ENCODE results near the gene SH2D1B.

The SH2D1B gene

DNA sequence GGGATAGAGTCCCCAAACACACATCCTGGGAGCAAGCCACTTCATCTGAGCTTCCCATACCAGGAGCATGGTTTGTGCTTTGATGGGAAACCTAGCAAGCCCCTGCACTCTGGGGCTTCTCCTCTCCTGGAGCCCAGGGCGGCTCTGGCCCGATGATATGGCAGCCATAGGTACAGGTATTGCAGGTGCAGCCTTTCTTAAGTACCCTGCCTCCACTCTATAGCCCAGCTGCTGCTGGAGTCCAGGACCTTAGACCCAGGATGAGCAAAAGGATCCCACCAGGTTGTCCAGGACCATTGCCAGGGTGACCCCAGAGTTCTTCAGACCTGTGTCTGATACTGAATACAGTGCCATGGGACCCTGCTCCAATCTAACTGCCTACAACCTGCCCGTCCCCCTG is 26.2 kb downstream of the SH2D1B start:
- no peak for FAIRE-seq
- no peak for TF ChIP-seq POLR2A (IDR thresholded peaks at IDR 0.05; ENCODE audit: low read depth, low read length)
- TF ChIP-seq TAF1 (IDR thresholded peaks at IDR 0.05; ENCODE audit: borderline replicate concordance, low read depth, low read length): no peak
- no peak for TF ChIP-seq POLR2AphosphoS5 (IDR thresholded peaks at IDR 0.05; ENCODE audit: low read depth, low read length)
- DNase-seq (ENCODE audit: insufficient read length): no peak

- DNase-seq (ENCODE audit: insufficient read length) (no peak), FAIRE-seq (no peak)
- TF ChIP-seq POLR2AphosphoS5 (IDR thresholded peaks at IDR 0.05; ENCODE audit: low read depth, low read length) (no peak), POLR2A (IDR thresholded peaks at IDR 0.05; ENCODE audit: low read depth, low read length) (no peak), TAF1 (IDR thresholded peaks at IDR 0.05; ENCODE audit: borderline replicate concordance, low read depth, low read length) (no peak)
Measured at GRCh38 chr1:162385280-162385623, 26.7 kb downstream of the SH2D1B start.

GRCh38 chr1:162384601-162385279 is 27.2 kb downstream of the SH2D1B start:
- TF ChIP-seq TAF1 (IDR thresholded peaks at IDR 0.05; ENCODE audit: borderline replicate concordance, low read depth, low read length) (no peak), POLR2AphosphoS5 (IDR thresholded peaks at IDR 0.05; ENCODE audit: low read depth, low read length) (no peak), POLR2A (IDR thresholded peaks at IDR 0.05; ENCODE audit: low read depth, low read length) (no peak)
- DNase-seq (ENCODE audit: insufficient read length) (no peak), FAIRE-seq (no peak)

DNA sequence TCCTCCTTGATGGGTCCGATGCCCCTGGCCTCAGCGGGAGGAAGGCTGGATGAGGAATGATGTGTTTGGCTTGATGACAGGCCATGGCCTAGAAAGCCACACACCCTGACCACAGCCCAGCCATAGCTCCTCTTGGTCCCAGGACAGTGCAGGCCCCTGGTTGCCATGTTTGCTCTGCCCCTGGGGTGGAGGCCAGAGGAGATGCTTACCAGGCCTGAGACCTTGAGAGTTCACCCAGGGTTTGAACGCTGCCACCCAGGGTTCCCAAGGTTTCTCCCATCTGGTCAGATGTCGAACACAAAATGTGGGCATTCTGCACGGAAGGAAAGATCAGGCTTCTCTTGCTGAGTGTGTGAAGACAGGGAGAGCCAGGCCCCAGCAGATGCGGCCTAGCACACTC is 27.8 kb downstream of the SH2D1B start:
- DNase-seq (ENCODE audit: insufficient read length) (no peak), FAIRE-seq (no peak)
- TF ChIP-seq POLR2A (IDR thresholded peaks at IDR 0.05; ENCODE audit: low read depth, low read length) (no peak), TAF1 (IDR thresholded peaks at IDR 0.05; ENCODE audit: borderline replicate concordance, low read depth, low read length) (no peak), POLR2AphosphoS5 (IDR thresholded peaks at IDR 0.05; ENCODE audit: low read depth, low read length) (no peak)

DNA sequence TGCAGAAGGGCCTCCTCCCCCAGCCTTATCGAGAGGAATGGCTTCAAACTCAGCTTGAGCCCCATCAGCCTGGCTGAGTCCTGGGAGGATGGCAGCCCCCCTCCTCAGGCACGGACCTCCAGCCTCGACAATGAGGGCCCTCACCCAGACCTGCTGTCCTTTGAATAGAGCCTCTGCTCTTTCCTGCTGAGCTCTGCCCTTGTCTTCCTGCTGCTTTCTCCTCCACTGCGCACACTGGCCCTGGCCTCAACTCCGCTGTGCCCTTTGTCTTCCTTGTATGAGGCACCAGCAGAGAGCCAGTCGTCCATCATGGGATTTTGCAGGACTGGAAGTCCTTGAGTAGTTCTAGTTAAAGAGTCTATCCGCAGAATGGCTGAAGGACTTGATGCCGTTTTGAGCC is 28.4 kb downstream of the SH2D1B start:
- FAIRE-seq (no peak), DNase-seq (ENCODE audit: insufficient read length) (no peak)
- TF ChIP-seq POLR2A (IDR thresholded peaks at IDR 0.05; ENCODE audit: low read depth, low read length): no peak
- no peak for TF ChIP-seq TAF1 (IDR thresholded peaks at IDR 0.05; ENCODE audit: borderline replicate concordance, low read depth, low read length)
- no peak for TF ChIP-seq POLR2AphosphoS5 (IDR thresholded peaks at IDR 0.05; ENCODE audit: low read depth, low read length)

DNA sequence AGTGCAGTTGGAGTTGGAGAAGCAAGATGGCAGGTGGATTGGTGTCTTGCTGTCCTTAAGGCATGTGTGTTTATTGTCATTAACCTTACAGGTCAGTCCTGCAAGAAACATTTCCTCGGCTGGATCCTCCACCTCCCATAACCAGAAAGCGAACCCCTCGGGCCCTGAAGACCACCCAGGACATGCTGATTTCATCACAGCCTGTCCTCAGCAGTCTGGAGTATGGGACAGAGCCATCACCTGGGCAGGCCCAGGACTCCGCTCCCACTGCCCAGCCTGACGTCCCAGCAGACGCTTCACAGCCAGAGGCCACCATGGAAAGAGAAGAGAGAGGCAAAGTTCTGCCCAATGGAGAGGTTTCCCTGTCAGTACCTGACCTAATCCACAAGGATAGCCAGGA is 28.8 kb downstream of the SH2D1B start:
- no peak for FAIRE-seq
- DNase-seq (ENCODE audit: insufficient read length): no peak

GRCh38 chr1:162381941-162382750 is 29.8 kb downstream of the SH2D1B start:
- FAIRE-seq (no peak), DNase-seq (ENCODE audit: insufficient read length) (no peak)
- TF ChIP-seq TAF1 (IDR thresholded peaks at IDR 0.05; ENCODE audit: borderline replicate concordance, low read depth, low read length) (no peak), POLR2AphosphoS5 (IDR thresholded peaks at IDR 0.05; ENCODE audit: low read depth, low read length) (no peak), POLR2A (IDR thresholded peaks at IDR 0.05; ENCODE audit: low read depth, low read length) (no peak)

More for the DNA sequence above, 28.8 kb downstream of the SH2D1B start:
- no peak for TF ChIP-seq POLR2AphosphoS5 (IDR thresholded peaks at IDR 0.05; ENCODE audit: low read depth, low read length)
- TF ChIP-seq POLR2A (IDR thresholded peaks at IDR 0.05; ENCODE audit: low read depth, low read length): no peak
- TF ChIP-seq TAF1 (IDR thresholded peaks at IDR 0.05; ENCODE audit: borderline replicate concordance, low read depth, low read length): no peak

- FAIRE-seq: no peak
- no peak for TF ChIP-seq POLR2A (IDR thresholded peaks at IDR 0.05; ENCODE audit: low read depth, low read length)
- TF ChIP-seq POLR2AphosphoS5 (IDR thresholded peaks at IDR 0.05; ENCODE audit: low read depth, low read length): no peak
- no peak for DNase-seq (ENCODE audit: insufficient read length)
Measured at GRCh38 chr1:162381383-162381782, 30.6 kb downstream of the SH2D1B start, which contains the start of gene C1orf226. Gene C1orf226, plus strand, starts transcription at chr1:162381728. Its CDS starts 174 bp downstream, at chr1:162381902.

DNA sequence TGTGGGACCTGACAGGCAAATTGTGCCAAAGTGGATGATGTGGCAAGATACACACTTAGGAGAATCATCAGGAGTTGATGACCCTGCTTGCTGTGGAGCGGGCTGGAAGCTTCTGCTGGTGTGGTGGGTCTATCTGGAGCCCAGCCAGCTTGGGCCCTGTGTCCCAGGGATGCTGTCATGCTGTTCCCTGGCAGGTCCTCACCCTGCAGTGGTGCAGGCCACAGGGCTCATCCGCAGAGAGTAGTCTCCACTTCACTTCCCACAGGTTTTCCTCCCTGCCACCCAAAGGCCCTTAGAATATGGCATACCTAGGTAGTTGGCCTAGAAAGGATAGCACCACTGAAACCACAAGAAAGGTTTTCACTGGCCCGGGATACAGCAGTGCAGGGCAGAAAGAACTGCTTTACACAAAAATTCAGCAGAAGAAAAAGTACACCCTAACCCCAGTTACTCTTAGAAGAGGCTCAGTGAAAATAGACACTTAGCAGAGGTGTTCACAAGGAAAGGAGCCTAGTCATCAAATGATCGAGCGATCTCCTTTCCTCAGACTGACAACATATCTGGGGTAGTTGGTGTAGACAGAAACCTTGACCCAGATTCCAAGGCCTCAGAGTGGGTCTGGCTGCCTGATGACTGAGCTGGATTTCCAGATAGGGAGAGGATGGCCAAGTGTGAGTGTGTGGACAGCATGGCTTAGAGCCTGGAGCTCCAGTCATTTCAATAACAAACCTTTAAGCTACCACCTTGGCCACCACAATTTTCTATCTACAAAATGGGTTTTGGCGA is 31.7 kb downstream of the SH2D1B start:
- FAIRE-seq (no peak), DNase-seq (ENCODE audit: insufficient read length) (no peak)
- TF ChIP-seq POLR2A (IDR thresholded peaks at IDR 0.05; ENCODE audit: low read depth, low read length) (no peak), TAF1 (IDR thresholded peaks at IDR 0.05; ENCODE audit: borderline replicate concordance, low read depth, low read length) (no peak), POLR2AphosphoS5 (IDR thresholded peaks at IDR 0.05; ENCODE audit: low read depth, low read length) (no peak)

- DNase-seq (ENCODE audit: insufficient read length) (no peak), FAIRE-seq (no peak)
- TF ChIP-seq TAF1 (IDR thresholded peaks at IDR 0.05; ENCODE audit: borderline replicate concordance, low read depth, low read length): no peak
- no peak for TF ChIP-seq POLR2A (IDR thresholded peaks at IDR 0.05; ENCODE audit: low read depth, low read length)
- TF ChIP-seq POLR2AphosphoS5 (IDR thresholded peaks at IDR 0.05; ENCODE audit: low read depth, low read length): no peak
Measured at GRCh38 chr1:162376691-162377090, 35.2 kb downstream of the SH2D1B start, which contains the start of gene SPATA46. Gene SPATA46, minus strand, starts transcription at chr1:162376854. Its CDS starts 64 bp downstream, at chr1:162376790.

DNA sequence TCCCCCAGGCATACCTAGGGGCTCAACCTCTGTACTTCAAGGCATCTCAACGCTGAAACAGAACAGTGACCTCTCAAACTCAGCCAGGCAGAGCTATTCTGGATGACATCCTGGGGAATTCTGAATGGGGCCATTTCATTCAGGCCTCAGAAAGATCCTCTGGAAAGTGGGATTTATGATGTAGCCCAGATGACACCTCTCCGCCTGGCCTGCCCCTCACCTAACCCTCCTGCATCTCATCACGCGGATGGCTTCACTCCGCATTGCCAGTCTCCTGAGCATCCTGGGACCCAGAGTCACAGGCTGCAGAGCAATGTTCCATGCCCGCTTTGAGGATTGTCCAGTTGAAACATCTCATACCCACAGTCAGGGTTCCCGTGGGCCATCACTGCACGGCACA is 36.5 kb downstream of the SH2D1B start:
- DNase-seq (ENCODE audit: insufficient read length) (no peak), FAIRE-seq (no peak)

More for the DNA sequence above, 36.5 kb downstream of the SH2D1B start:
- no peak for TF ChIP-seq POLR2A (IDR thresholded peaks at IDR 0.05; ENCODE audit: low read depth, low read length)
- no peak for TF ChIP-seq TAF1 (IDR thresholded peaks at IDR 0.05; ENCODE audit: borderline replicate concordance, low read depth, low read length)
